GM12892 (cell line): ENCODE measurements around the gene DCHS2.

ENCODE experiments used
- POLR2A ChIP-seq: IDR thresholded peaks from 2 replicates; pipeline ENCODE4 v1.6.1; 2011; ENCODE audit warnings: low read depth, low read length, control low read depth
- TAF1 ChIP-seq: IDR thresholded peaks from 2 replicates; pipeline ENCODE4 v1.6.1; 2011; ENCODE audit warnings: low read depth, mild to moderate bottlenecking, control low read depth, low read length, borderline replicate concordance

- no peak for TF ChIP-seq POLR2A
- TF ChIP-seq TAF1: no peak
These were observed 286.1 kb downstream of the DCHS2 start for GRCh38 chr4:154205471-154205870.
